ENCODE results near the gene SKIC2. TPM values are rescaled to one million over a fixed set of nuclear protein-coding genes. Genes with fewer than 3 reads are reported as not detected.

Gene SKIC2
- polyA plus RNA-seq, 2 donors: 39.1 to 58.0 TPM

GRCh38 chr6:31966997-31967925 is 8.3 kb downstream of the SKIC2 start:
- Histone ChIP-seq H3K36me3 (ENCODE audit: control insufficient read depth in 2 of 2, insufficient read depth in 2 of 2, low read length in 1 of 2) (peaks cover 44 to 61% of the 10 kb centered on the region in 2 donors), H3K4me3 (ENCODE audit: low read depth in 1 of 2, low read length in 2 of 2) (no peak overlapping the region), H3K27ac (ENCODE audit: low read depth in 2 of 2, low read length in 1 of 2) (no peak overlapping the region), H3K9me3 (ENCODE audit: control insufficient read depth in 2 of 2, insufficient read depth in 1 of 2, low read depth in 1 of 2, low read length in 1 of 2) (no peaks in the 10 kb centered on the region), H3K4me1 (ENCODE audit: control insufficient read depth in 2 of 2, insufficient read depth in 2 of 2, low read length in 1 of 2) (peaks cover 3 to 10% of the 10 kb centered on the region in 2 donors), H3K27me3 (ENCODE audit: control insufficient read depth in 1 of 2, insufficient read depth in 2 of 2, low read length in 2 of 2) (no peaks in the 10 kb centered on the region)
- 82 to 88% methylated on average over 10 of the region's 10 CpGs for WGBS, 2 donors

DNA sequence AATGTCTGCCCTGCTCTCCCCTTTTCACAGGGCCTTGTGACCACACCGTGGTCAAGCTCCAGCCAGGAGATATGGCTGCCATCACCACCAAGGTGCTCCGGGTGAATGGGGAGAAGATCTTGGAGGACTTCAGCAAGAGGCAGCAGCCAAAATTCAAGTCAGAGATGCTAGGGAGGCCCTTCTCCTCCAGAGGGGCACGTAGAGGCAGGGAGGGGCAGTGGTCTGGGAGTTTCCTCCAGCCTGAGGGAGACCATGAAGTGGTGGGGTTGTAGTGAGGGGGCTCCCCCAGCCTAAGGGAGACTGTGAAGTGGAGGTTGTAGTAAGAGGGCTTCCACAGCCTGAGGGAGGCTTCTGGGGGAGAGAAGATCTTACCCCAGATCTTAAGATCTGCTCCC is 8.9 kb downstream of the SKIC2 start:
- Histone ChIP-seq H3K9me3 (ENCODE audit: control insufficient read depth in 2 of 2, insufficient read depth in 1 of 2, low read depth in 1 of 2, low read length in 1 of 2) (no peaks in the 10 kb centered on the region), H3K36me3 (ENCODE audit: control insufficient read depth in 2 of 2, insufficient read depth in 2 of 2, low read length in 1 of 2) (peaks cover 38 to 55% of the 10 kb centered on the region in 2 donors), H3K27ac (ENCODE audit: low read depth in 2 of 2, low read length in 1 of 2) (no peak overlapping the region), H3K4me3 (ENCODE audit: low read depth in 1 of 2, low read length in 2 of 2) (no peak overlapping the region), H3K4me1 (ENCODE audit: control insufficient read depth in 2 of 2, insufficient read depth in 2 of 2, low read length in 1 of 2) (peaks cover 3 to 12% of the 10 kb centered on the region in 2 donors), H3K27me3 (ENCODE audit: control insufficient read depth in 1 of 2, insufficient read depth in 2 of 2, low read length in 2 of 2) (no peaks in the 10 kb centered on the region)
- WGBS, 2 donors: 78 to 82% methylated on average over 3 of the region's 3 CpGs

GRCh38 chr6:31968326-31968725 is 9.4 kb downstream of the SKIC2 start:
- Histone ChIP-seq H3K27me3 (ENCODE audit: control insufficient read depth in 1 of 2, insufficient read depth in 2 of 2, low read length in 2 of 2) (no peaks in the 10 kb centered on the region), H3K9me3 (ENCODE audit: control insufficient read depth in 2 of 2, insufficient read depth in 1 of 2, low read depth in 1 of 2, low read length in 1 of 2) (no peaks in the 10 kb centered on the region), H3K4me1 (ENCODE audit: control insufficient read depth in 2 of 2, insufficient read depth in 2 of 2, low read length in 1 of 2) (peaks cover 3 to 13% of the 10 kb centered on the region in 2 donors), H3K27ac (ENCODE audit: low read depth in 2 of 2, low read length in 1 of 2) (no peak overlapping the region), H3K36me3 (ENCODE audit: control insufficient read depth in 2 of 2, insufficient read depth in 2 of 2, low read length in 1 of 2) (peaks cover 35 to 54% of the 10 kb centered on the region in 2 donors), H3K4me3 (ENCODE audit: low read depth in 1 of 2, low read length in 2 of 2) (no peak overlapping the region)
- 83 to 85% methylated on average over 11 of the region's 11 CpGs for WGBS, 2 donors

- 84 to 87% methylated on average over 23 of the region's 23 CpGs for WGBS, 2 donors
- Histone ChIP-seq H3K4me1 (ENCODE audit: control insufficient read depth in 2 of 2, insufficient read depth in 2 of 2, low read length in 1 of 2) (peaks cover 3 to 13% of the 10 kb centered on the region in 2 donors), H3K27ac (ENCODE audit: low read depth in 2 of 2, low read length in 1 of 2) (no peak overlapping the region), H3K4me3 (ENCODE audit: low read depth in 1 of 2, low read length in 2 of 2) (no peak overlapping the region), H3K9me3 (ENCODE audit: control insufficient read depth in 2 of 2, insufficient read depth in 1 of 2, low read depth in 1 of 2, low read length in 1 of 2) (no peaks in the 10 kb centered on the region), H3K36me3 (ENCODE audit: control insufficient read depth in 2 of 2, insufficient read depth in 2 of 2, low read length in 1 of 2) (peaks cover 30 to 49% of the 10 kb centered on the region in 2 donors), H3K27me3 (ENCODE audit: control insufficient read depth in 1 of 2, insufficient read depth in 2 of 2, low read length in 2 of 2) (no peaks in the 10 kb centered on the region)
These were observed 10.1 kb downstream of the SKIC2 start for GRCh38 chr6:31968791-31969711.

GRCh38 chr6:31969712-31970603 is 11.0 kb downstream of the SKIC2 start:
- Histone ChIP-seq H3K27me3 (ENCODE audit: control insufficient read depth in 1 of 2, insufficient read depth in 2 of 2, low read length in 2 of 2) (no peaks in the 10 kb centered on the region), H3K4me3 (ENCODE audit: low read depth in 1 of 2, low read length in 2 of 2) (no peak overlapping the region), H3K36me3 (ENCODE audit: control insufficient read depth in 2 of 2, insufficient read depth in 2 of 2, low read length in 1 of 2) (peaks cover 23 to 47% of the 10 kb centered on the region in 2 donors), H3K4me1 (ENCODE audit: control insufficient read depth in 2 of 2, insufficient read depth in 2 of 2, low read length in 1 of 2) (peaks cover 3 to 13% of the 10 kb centered on the region in 2 donors), H3K9me3 (ENCODE audit: control insufficient read depth in 2 of 2, insufficient read depth in 1 of 2, low read depth in 1 of 2, low read length in 1 of 2) (no peaks in the 10 kb centered on the region), H3K27ac (ENCODE audit: low read depth in 2 of 2, low read length in 1 of 2) (peak overlapping the region in 1 of 2 donors; percentile 29)
- WGBS, 2 donors: 67 to 76% methylated on average over 17 of the region's 17 CpGs

- H3K4me1 ChIP-seq (ENCODE audit: control insufficient read depth in 2 of 2, insufficient read depth in 2 of 2, low read length in 1 of 2): peaks cover 3 to 13% of the 10 kb centered on the region in 2 donors
- peak overlapping the region; percentile 98 to 100 for H3K27ac ChIP-seq (ENCODE audit: low read depth in 2 of 2, low read length in 1 of 2)
- 64 to 65% methylated on average over 18 of the region's 18 CpGs for WGBS, 2 donors
- H3K4me3 ChIP-seq (ENCODE audit: low read depth in 1 of 2, low read length in 2 of 2): peak overlapping the region in 1 of 2 donors; percentile 80
- no peaks in the 10 kb centered on the region for H3K27me3 ChIP-seq (ENCODE audit: control insufficient read depth in 1 of 2, insufficient read depth in 2 of 2, low read length in 2 of 2)
- no peaks in the 10 kb centered on the region for H3K9me3 ChIP-seq (ENCODE audit: control insufficient read depth in 2 of 2, insufficient read depth in 1 of 2, low read depth in 1 of 2, low read length in 1 of 2)
- H3K36me3 ChIP-seq (ENCODE audit: control insufficient read depth in 2 of 2, insufficient read depth in 2 of 2, low read length in 1 of 2): peaks cover 21 to 42% of the 10 kb centered on the region in 2 donors
These were observed 11.8 kb downstream of the SKIC2 start for GRCh38 chr6:31970604-31971271.

DNA sequence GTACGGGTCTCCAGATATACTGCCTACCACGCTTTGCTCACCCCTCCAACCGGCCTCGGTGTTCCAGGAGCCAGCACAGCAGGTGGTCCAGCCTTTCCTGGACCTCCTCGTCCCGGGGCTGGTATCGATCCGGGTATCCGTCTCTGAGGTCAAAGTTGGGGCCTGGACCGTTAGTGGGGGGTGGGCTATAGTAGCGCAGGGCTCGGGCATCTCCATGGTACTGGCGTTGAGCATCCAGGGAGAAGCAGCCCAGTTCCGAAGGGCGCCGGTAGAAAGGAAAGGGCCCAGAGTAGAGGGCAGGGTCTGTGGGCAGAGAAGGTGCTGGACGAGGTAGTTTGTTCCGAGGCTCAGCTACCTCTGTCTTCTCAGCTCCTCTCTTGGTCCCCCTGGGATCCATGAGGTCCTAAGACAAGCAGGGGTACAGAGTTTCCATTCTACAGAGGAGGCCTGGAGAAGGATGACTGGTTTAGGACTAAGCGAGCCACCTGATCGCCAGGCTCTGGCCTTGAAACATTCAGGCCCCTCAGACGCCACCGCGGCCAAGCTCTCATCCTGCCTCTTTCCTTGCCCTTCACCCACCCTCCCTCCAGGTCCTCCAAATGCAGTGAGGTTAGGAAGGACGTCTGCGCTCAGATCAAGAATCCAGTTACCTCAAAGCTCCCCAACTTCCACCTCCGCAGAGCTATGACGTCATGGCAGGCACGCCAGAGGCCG is 12.5 kb downstream of the SKIC2 start:
- H3K9me3 ChIP-seq (ENCODE audit: control insufficient read depth in 2 of 2, insufficient read depth in 1 of 2, low read depth in 1 of 2, low read length in 1 of 2): no peaks in the 10 kb centered on the region
- peaks cover 3 to 13% of the 10 kb centered on the region in 2 donors for H3K4me1 ChIP-seq (ENCODE audit: control insufficient read depth in 2 of 2, insufficient read depth in 2 of 2, low read length in 1 of 2)
- H3K27ac ChIP-seq (ENCODE audit: low read depth in 2 of 2, low read length in 1 of 2): peak overlapping the region; percentile 98 to 100
- no peaks in the 10 kb centered on the region for H3K27me3 ChIP-seq (ENCODE audit: control insufficient read depth in 1 of 2, insufficient read depth in 2 of 2, low read length in 2 of 2)
- peaks cover 20 to 38% of the 10 kb centered on the region in 2 donors for H3K36me3 ChIP-seq (ENCODE audit: control insufficient read depth in 2 of 2, insufficient read depth in 2 of 2, low read length in 1 of 2)
- peak overlapping the region; percentile 73 to 80 for H3K4me3 ChIP-seq (ENCODE audit: low read depth in 1 of 2, low read length in 2 of 2)
- WGBS, 2 donors: 14 to 18% methylated on average over 29 of the region's 29 CpGs

GRCh38 chr6:31971993-31972708 is 13.2 kb downstream of the SKIC2 start, which contains the start of gene DXO:
Gene DXO, minus strand, starts transcription at chr6:31972138. Its CDS starts 463 bp downstream, at chr6:31971675.
- Histone ChIP-seq H3K4me1 (ENCODE audit: control insufficient read depth in 2 of 2, insufficient read depth in 2 of 2, low read length in 1 of 2) (peaks cover 3 to 13% of the 10 kb centered on the region in 2 donors), H3K36me3 (ENCODE audit: control insufficient read depth in 2 of 2, insufficient read depth in 2 of 2, low read length in 1 of 2) (peaks cover 16 to 31% of the 10 kb centered on the region in 2 donors), H3K9me3 (ENCODE audit: control insufficient read depth in 2 of 2, insufficient read depth in 1 of 2, low read depth in 1 of 2, low read length in 1 of 2) (no peaks in the 10 kb centered on the region), H3K27me3 (ENCODE audit: control insufficient read depth in 1 of 2, insufficient read depth in 2 of 2, low read length in 2 of 2) (no peaks in the 10 kb centered on the region), H3K27ac (ENCODE audit: low read depth in 2 of 2, low read length in 1 of 2) (peak within 1 kb of the TSS; percentile 98 to 100), H3K4me3 (ENCODE audit: low read depth in 1 of 2, low read length in 2 of 2) (peak within 1 kb of the TSS; percentile 73 to 80)
- WGBS, 2 donors: 0% methylated on average over 59 to 62 of the region's 62 CpGs
